GM18508 (cell line): ENCODE results near the gene OR1J1.

Experiments
- ATAC-seq: cut with Tn5 transposase; IDR thresholded peaks from one replicate; pipeline ENCODE4 v1.9.1; 2021; ENCODE audit warnings: moderate number of reproducible peaks; ENCODE audit not compliant: insufficient read depth, unreplicated experiment

OR1J1 gene

GRCh38 chr9:122446819-122447484 is 30.8 kb downstream of the OR1J1 start:
- ATAC-seq: no peak

GRCh38 chr9:122445155-122445749 is 32.5 kb downstream of the OR1J1 start:
- no peak for ATAC-seq

DNA sequence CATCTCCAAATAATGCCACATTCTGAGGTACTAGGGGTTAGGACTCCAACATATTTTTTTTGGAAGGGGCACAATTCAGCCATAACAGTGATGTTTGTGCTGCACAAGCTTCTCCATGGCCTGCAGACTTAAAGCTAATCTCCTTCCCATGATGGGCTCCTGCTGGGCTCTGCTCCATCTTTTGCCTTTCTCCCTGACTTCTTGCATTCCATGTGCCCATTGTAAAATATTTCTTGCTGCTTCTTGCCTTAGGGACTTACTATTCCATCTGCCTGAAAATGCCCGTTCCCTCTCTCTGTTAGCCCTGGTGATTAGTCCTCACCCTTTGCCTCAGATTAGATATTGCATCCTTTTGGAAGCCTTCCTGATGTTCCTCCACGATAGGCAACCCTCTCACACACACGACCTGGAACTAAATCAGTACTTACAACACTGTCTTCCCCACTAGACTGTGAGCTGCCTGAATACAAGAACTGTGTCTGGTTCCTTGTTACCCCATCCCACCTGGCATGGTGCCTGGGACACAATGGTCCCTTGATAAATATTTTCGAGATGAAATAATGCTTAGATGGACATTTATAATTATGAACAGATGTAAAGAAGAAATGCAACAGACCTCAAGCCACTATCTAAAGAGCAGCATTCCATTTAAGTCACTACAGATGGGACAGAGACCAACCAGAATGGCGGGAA is 33.5 kb downstream of the OR1J1 start:
- ATAC-seq: no peak

- no peak for ATAC-seq
Observed at GRCh38 chr9:122442568-122442967, 35.2 kb downstream of the OR1J1 start.
